GM12878 (cell line): Measurements from ENCODE around the gene VPS39. TPM values are rescaled to one million over a fixed set of nuclear protein-coding genes. Genes with fewer than 3 reads are reported as not detected.

Experiments used
- ATAC-seq: fragments of 200-7000 bp; cut with Tn5 transposase; 3 replicates; pipeline ENCODE4 v1.9.1; 2020; ENCODE audit warnings: mild to moderate bottlenecking, moderate library complexity
- BruUV-seq: library from RNA; stranded (reverse); fragments of 400-500 nt; replicated peaks from 2 replicates; lab custom pipeline; 2021; lab: Mats Ljungman, UMichigan
- CTCF ChIA-PET: fragments of 300-600 bp; sonication (Branson Sonifier 250); formaldehyde crosslinking; extraction: SDS; loops from one replicate; lab custom pipeline; 2021; ENCODE audit warnings: inconsistent platforms; lab: Yijun Ruan, JAX
- POLR2A ChIA-PET: fragments of 350-600 bp; formaldehyde crosslinking; extraction: SDS; loops from one replicate; lab custom pipeline; 2021; ENCODE audit warnings: inconsistent platforms; lab: Charles Lee
- RAD21 ChIA-PET: fragments of 300-600 bp; sonication (Branson Sonifier 250); formaldehyde crosslinking; loops from one replicate; lab custom pipeline; 2023; ENCODE audit warnings: antibody characterized with exemption; ENCODE audit not compliant: unreplicated experiment; lab: Charles Lee
- SMC1A ChIA-PET: fragments of 300-600 bp; sonication (Branson Sonifier 250); formaldehyde crosslinking; loops from one replicate; lab custom pipeline; 2023; ENCODE audit not compliant: unreplicated experiment, uncharacterized antibody; lab: Charles Lee
- DNase-seq: peaks from one replicate; pipeline ENCODE4 v3.0.0-alpha.2; 2011; ENCODE audit warnings: low read depth, low spot score
- FAIRE-seq: peaks from 3 replicates; lab custom pipeline; 2011; peaks lifted over from hg19 to GRCh38; lab: Jason Lieb, UNC
- H2AFZ ChIP-seq: 2 replicates; pipeline ENCODE4 v1.6.0; 2011; ENCODE audit warnings: low read depth, low read length, control low read depth; ENCODE audit not compliant: control insufficient read depth
- H3K27ac ChIP-seq: 2 replicates; pipeline ENCODE4 v1.5.1; 2011; ENCODE audit warnings: control low read depth; ENCODE audit not compliant: control insufficient read depth, insufficient read depth
- H3K27me3 ChIP-seq, 2 experiments: replicated peaks in 1 of 2; 2 replicates each; pipeline versions ENCODE4 v1.6.0 to v1.6.1; 2011; ENCODE audit warnings: low read length in 1 of 2; ENCODE audit not compliant: control insufficient read depth in 2 of 2, insufficient read depth in 2 of 2
- H3K36me3 ChIP-seq, 2 experiments: 2 replicates each; pipeline ENCODE4 v1.5.1; 2011; ENCODE audit warnings: low read length in 1 of 2; ENCODE audit not compliant: control insufficient read depth in 2 of 2, insufficient read depth in 2 of 2
- H3K4me1 ChIP-seq: 2 replicates; pipeline ENCODE4 v1.6.1; 2011; ENCODE audit warnings: mild to moderate bottlenecking, low read length, moderate library complexity, mixed read lengths; ENCODE audit not compliant: control insufficient read depth, insufficient read depth
- H3K4me2 ChIP-seq: 2 replicates; pipeline ENCODE4 v1.6.0; 2011; ENCODE audit warnings: control low read depth; ENCODE audit not compliant: control insufficient read depth, insufficient read depth
- H3K4me3 ChIP-seq: fragments of 200-600 bp; sonication (generic); 2 replicates; pipeline ENCODE4 v1.5.1; 2016
- H3K79me2 ChIP-seq: 2 replicates; pipeline ENCODE4 v1.6.0; 2011; ENCODE audit warnings: low read length; ENCODE audit not compliant: control insufficient read depth, insufficient read depth
- H3K9ac ChIP-seq: 2 replicates; pipeline ENCODE4 v1.8.0; 2011; ENCODE audit warnings: low read length, control low read depth, mixed read lengths; ENCODE audit not compliant: control insufficient read depth, insufficient read depth
- H3K9me3 ChIP-seq: replicated peaks from 3 replicates; pipeline ENCODE4 v1.5.1; 2011; ENCODE audit warnings: mild to moderate bottlenecking, low read length; ENCODE audit not compliant: control insufficient read depth, insufficient read depth
- H4K20me1 ChIP-seq: 2 replicates; pipeline ENCODE4 v1.6.0; 2011; ENCODE audit not compliant: control insufficient read depth, insufficient read depth
- BCL11A ChIP-seq: IDR thresholded peaks from 2 replicates; pipeline ENCODE4 v1.6.1; 2011; ENCODE audit warnings: low read depth, low read length
- E4F1 ChIP-seq: fragments of 450-650 bp; IDR thresholded peaks from 2 replicates; pipeline ENCODE4 v1.6.1; 2018; ENCODE audit warnings: borderline replicate concordance, mild to moderate bottlenecking; ENCODE audit not compliant: partially characterized antibody
- LARP7 ChIP-seq: fragments of 450-650 bp; IDR thresholded peaks from 2 replicates; pipeline ENCODE4 v1.6.1; 2017; ENCODE audit warnings: mild to moderate bottlenecking
- MTA3 ChIP-seq: IDR thresholded peaks from 2 replicates; pipeline ENCODE4 v1.6.1; 2012; ENCODE audit warnings: low read length, inconsistent platforms, borderline replicate concordance
- MYB ChIP-seq: fragments of 150-350 bp; IDR thresholded peaks from 2 replicates; pipeline ENCODE4 v1.6.1; 2014; ENCODE audit warnings: mild to moderate bottlenecking, low read depth, low read length, borderline replicate concordance
- RFX5 ChIP-seq: IDR thresholded peaks from 2 replicates; pipeline ENCODE4 v1.6.1; 2011; ENCODE audit warnings: low read depth, low read length, improper control_type of control experiment
- WGBS: methylation state at CpG from one replicate; pipeline ENCODE4 v1.1.6; 2016; ENCODE audit warnings: low lambda C conversion rate; ENCODE audit not compliant: insufficient replicate concordance, insufficient coverage; ENCODE audit errors: missing lambda C conversion rate; 5-methylcytosine and 5-hydroxymethylcytosine counted together
- in situ Hi-C: fragments of 300-500 bp; cut with MboI; formaldehyde crosslinking; loops from 9 replicates; pipeline ENCODE4 v1.14.3; 2018; ENCODE audit warnings: mixed read lengths
- intact Hi-C: fragments of 100-400 bp; cut with micrococcal nuclease; formaldehyde crosslinking; loops from one replicate; pipeline ENCODE4 v1.14.2; 2022; ENCODE audit not compliant: unreplicated experiment
- polyA plus RNA-seq, 11 experiments: library from polyadenylated mRNA; depleted of rRNA in 4 of 11; unstranded in 6 of 11; stranded (reverse) in 5 of 11; fragments of >200 nt; fragmentation: Nextera tagmentation in 4 of 11; fragmentation: Illumina TruSeq in 1 of 11; extraction: Ambion mirVana in 4 of 11; extraction: Trizol in 1 of 11; gene quantifications; 1 replicate in 1 of 11; 2 replicates in 10 of 11; pipeline versions ENCODE4 v1.2.1 to v1.2.3, GENCODE V29; 2011 to 2016; ENCODE audit warnings: inconsistent platforms in 2 of 11, missing spikeins in 2 of 11, low read depth in 1 of 11
- total RNA-seq, 4 experiments: library from RNA; depleted of rRNA in 3 of 4; stranded (reverse); fragments of >200 nt in 3 of 4; fragmentation: Illumina TruSeq in 1 of 4; extraction: Trizol in 1 of 4; gene quantifications; 2 replicates each; pipeline versions ENCODE4 v1.2.1 to v1.2.3, GENCODE V29; 2013 to 2021

VPS39 gene
- total and polyA plus RNA-seq, 10 of the 15 experiments (the other 5 are each of a cell fraction or from before 2014, with no cell fraction given), result 4.9 to 50.0 (median 36.2) TPM

- Histone ChIP-seq H3K4me2 (no peak overlapping the region), H3K36me3 (no peaks in the 10 kb centered on the region), H3K27me3 (no peaks in the 10 kb centered on the region; a peak in 1 of 4 replicates), H3K4me1 (no peaks in the 10 kb centered on the region), H3K9ac (no peak overlapping the region), H3K9me3 (no peaks in the 10 kb centered on the region), H3K79me2 (no peaks in the 10 kb centered on the region), H4K20me1 (no peaks in the 10 kb centered on the region), H3K4me3 (no peak overlapping the region), H3K27ac (no peak overlapping the region), H2AFZ (no peak overlapping the region)
- ChIA-PET POLR2A (no interaction called here), CTCF (interaction anchor here (1.5 to 3.7 kb wide), 2 partner anchors 10 to 18 kb away, joined by 3 to 13 read pairs; no protein-coding TSS in a partner anchor), RAD21 (no interaction called here), SMC1A (no interaction called here)
- ATAC-seq (no peak), DNase-seq (no peak), FAIRE-seq (no peak)
- TF ChIP-seq RFX5, result no peak
- no peak for TF ChIP-seq MTA3
- no peak for TF ChIP-seq LARP7
- TF ChIP-seq E4F1, result no peak
- TF ChIP-seq MYB, result no peak
- TF ChIP-seq BCL11A, result no peak
- no TSS peak for BruUV-seq
- 57% methylated on average over 1 of the region's 1 CpG for whole genome bisulfite sequencing
- intact Hi-C loops (no loop called here), in situ Hi-C loops (no loop called here)
Observed at GRCh38 chr15:42120285-42120684, 87.8 kb downstream of the VPS39 start.
